AG08396 (cell line): ENCODE data around the gene IL23R.
"Not testable (repeated sequence)": the region's sequence is repeated elsewhere in the genome, so short reads cannot be mapped to it uniquely, and the experiment has no call there.

ENCODE experiments used
- DNase-seq: peaks from one replicate; pipeline ENCODE4 v3.0.0; 2012; ENCODE audit warnings: low spot score, mixed read lengths

Gene IL23R

GRCh38 chr1:67193704-67194103 is 27.4 kb downstream of the IL23R start:
- DNase-seq, result no peak

DNA sequence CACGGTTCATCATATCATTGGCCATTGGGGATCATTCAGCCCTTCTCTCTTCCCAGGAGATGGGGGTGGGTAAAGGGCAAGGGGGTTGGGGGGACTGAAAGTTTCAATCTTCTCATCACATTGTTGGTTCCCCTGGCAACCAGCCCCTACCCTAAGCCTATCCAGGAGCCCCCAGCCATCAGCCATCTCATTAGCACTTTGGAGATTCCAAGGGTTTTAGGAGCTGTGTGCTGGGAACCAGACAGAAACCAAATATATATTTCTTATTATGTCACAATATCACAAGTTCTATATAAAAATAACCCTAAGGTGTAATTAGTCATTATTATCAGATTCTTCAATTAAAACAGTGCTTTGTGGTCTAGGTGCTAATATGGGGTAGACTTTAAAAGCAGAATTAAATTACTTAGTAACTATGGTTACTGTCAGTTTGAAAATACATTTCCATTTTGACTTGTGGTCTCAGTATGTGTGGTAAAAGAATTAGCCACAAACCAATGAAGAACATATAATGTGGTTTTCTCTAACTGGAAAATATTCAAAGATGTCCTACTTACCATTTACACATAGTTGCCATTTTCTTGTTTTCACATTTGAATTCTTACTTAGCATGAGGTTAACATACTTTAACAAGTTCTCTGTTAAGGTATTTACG is 28.1 kb downstream of the IL23R start:
- no peak for DNase-seq

- no peak for DNase-seq
These were observed 34.5 kb downstream of the IL23R start for GRCh38 chr1:67200755-67201154.

DNA sequence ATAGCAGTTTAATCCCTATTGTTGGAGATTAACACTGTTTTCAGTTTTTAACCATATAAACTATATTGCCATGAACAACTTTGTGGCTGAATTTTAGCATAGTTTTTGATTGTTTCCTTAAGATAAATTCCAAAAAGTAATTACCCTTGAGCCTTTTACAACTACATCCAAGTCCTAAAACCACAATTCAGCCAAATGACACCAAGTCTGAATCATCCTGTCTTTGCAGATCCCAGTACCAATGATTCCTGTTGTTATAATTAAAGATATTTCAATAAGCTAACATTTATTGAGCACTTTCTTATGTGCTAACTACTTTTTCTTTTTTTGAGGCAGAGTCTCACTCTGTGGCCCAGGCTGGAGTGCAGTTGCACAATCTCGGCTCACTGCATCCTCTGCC is 35.6 kb downstream of the IL23R start:
- DNase-seq, result no peak

- no peak for DNase-seq
These were observed 38.2 kb downstream of the IL23R start for GRCh38 chr1:67204298-67204980.

GRCh38 chr1:67207398-67207797 is 41.1 kb downstream of the IL23R start:
- DNase-seq, result not testable (repeated sequence)

DNA sequence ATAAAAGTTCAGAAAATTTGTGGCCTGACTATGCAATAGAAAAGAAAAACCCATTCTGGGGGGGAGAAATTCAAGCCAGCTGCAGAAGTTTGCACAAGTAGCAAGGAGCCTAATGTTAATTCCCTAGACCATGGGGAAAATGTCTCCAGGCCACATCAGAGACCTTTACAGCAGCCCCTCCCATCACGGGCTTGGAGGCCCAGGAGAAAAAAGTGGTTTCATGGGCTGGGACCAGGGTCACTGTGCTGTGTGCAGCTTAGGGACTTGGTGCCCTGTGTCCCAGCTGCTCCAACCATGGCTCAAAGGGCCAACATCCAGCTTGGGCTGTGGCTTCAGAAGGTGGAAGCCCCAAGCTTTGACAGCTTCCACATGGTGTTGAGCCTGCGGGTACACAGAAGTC is 42.0 kb downstream of the IL23R start:
- no peak for DNase-seq

GRCh38 chr1:67209521-67209920 is 43.3 kb downstream of the IL23R start:
- no peak for DNase-seq

- no peak for DNase-seq
These were observed 45.6 kb downstream of the IL23R start for GRCh38 chr1:67211589-67212563.

- peak; percentile 22 for DNase-seq
These were observed 46.9 kb downstream of the IL23R start for GRCh38 chr1:67213164-67213563.

GRCh38 chr1:67213948-67214347 is 47.7 kb downstream of the IL23R start:
- no peak for DNase-seq

DNA sequence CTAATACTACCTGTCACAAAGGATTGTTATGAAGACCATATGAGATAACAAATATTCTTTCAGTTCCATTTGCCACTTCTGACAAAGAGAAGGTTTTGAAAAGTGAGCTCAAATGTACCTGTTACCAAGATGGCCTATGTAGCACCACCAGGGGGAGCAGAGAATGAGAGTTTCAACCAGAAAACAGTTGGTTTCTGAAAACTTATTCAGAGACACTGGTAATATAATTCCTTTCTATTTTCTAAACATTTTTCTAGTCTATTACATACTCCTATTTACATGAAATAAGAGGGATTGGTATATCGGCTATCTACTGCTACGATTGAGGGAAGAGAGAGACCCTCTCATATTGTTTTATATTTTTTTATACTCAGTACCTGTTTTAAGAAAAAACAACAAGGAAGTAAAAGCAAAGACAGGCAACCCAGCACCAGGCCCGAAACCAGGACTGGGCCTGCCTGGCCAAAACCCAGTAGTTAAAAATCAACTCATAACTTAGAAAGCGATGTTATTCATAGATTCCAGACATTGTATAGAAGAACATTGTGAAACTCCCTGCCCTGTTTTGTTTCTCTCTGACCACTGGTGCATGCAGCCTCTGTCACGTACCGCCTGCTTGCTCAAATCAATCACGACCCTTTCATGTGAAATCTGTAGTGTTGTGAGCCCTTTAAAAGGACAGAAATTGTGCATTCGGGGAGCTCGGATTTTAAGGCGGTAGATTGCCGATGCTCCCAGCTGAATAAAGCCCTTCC is 48.3 kb downstream of the IL23R start:
- no peak for DNase-seq

- DNase-seq, result no peak
These were observed 50.1 kb downstream of the IL23R start for GRCh38 chr1:67216401-67216800.

- DNase-seq, result no peak
These were observed 51.2 kb downstream of the IL23R start for GRCh38 chr1:67217417-67217816.

DNA sequence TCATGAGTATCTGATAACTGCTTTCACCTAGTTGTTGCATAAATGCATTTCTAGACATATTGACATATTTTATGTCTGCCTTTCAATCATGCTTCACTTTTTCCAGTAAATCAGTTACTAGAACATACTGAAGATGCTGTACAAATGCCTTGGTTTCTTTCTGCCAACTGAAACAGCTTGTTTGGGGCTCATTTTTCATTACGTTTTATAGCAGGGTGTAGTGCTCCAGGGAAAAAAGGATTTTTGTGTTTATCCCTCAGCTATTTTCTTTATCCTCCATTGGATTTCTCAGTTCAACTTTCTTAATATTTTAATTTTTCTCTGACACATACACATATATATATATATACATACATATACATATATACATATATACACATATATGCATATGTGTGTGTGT is 51.7 kb downstream of the IL23R start:
- no peak for DNase-seq

GRCh38 chr1:67224856-67225255 is 58.6 kb downstream of the IL23R start:
- DNase-seq, result no peak

GRCh38 chr1:67226688-67227087 is 60.4 kb downstream of the IL23R start:
- DNase-seq, result no peak

- DNase-seq, result no peak
These were observed 60.9 kb downstream of the IL23R start for GRCh38 chr1:67227196-67227595.

GRCh38 chr1:67228791-67229190 is 62.5 kb downstream of the IL23R start:
- DNase-seq, result no peak

GRCh38 chr1:67230539-67230938 is 64.3 kb downstream of the IL23R start:
- DNase-seq, result no peak

DNA sequence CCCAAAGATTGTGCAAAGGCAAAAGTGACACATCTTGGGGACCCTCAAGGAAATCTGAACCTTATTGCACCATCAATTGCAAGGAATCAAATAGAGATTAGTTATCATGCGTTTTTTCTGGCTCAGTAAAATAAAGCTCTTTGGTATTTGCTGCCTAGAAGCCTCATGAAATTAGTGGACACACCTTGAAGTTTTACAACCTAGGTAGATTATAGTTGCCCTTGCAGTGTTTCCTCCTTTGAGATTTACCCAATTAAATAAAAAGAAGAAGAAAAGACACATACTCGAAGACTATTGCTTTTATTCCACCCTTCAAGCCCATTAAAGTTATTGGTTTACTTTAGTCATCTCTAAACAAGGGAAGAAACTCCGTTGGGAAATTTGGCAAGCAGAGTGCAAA is 70.0 kb downstream of the IL23R start:
- DNase-seq, result no peak

GRCh38 chr1:67239738-67240137 is 73.5 kb downstream of the IL23R start:
- no peak for DNase-seq
